Measurements from ENCODE around the gene SHISA9.

- TF ChIP-seq CTCF (conservative IDR thresholded peaks at IDR 0.05; ENCODE audit: low read length) (no peak), EZH2phosphoT487 (IDR thresholded peaks at IDR 0.05; ENCODE audit: borderline replicate concordance) (no peak)
Observed at GRCh38 chr16:12903407-12904328, 2.3 kb downstream of the SHISA9 start.

Measured in Loucy (cell line).